H9 (cell line): ENCODE results near the gene BBIP1. TPM values are rescaled to one million over a fixed set of nuclear protein-coding genes. Genes with fewer than 3 reads are reported as not detected.

Source experiments
- DNase-seq: peaks from one replicate; pipeline ENCODE4 v3.0.0-alpha.2; 2017
- H2AFZ ChIP-seq: one replicate; pipeline ENCODE4 v1.6.1; 2013; ENCODE audit warnings: mild to moderate bottlenecking, low read length, control low read depth, moderate library complexity
- H2AK5ac ChIP-seq: 2 replicates; pipeline ENCODE4 v1.6.1; 2013; ENCODE audit warnings: low read length, control low read depth, mixed read lengths; ENCODE audit not compliant: insufficient read length
- H2BK120ac ChIP-seq: one replicate; pipeline ENCODE4 v1.6.1; 2013; ENCODE audit warnings: low read depth, mild to moderate bottlenecking, low read length, control low read depth, inconsistent platforms; ENCODE audit not compliant: poor library complexity, severe bottlenecking
- H2BK12ac ChIP-seq: 2 replicates; pipeline ENCODE4 v1.6.1; 2013; ENCODE audit warnings: low read length, control low read depth, mixed read lengths, low read depth; ENCODE audit not compliant: insufficient read length
- H2BK15ac ChIP-seq: 2 replicates; pipeline ENCODE4 v1.6.1; 2013; ENCODE audit warnings: low read depth, low read length, control low read depth
- H2BK20ac ChIP-seq: one replicate; pipeline ENCODE4 v1.6.1; 2013; ENCODE audit warnings: low read depth, mild to moderate bottlenecking, low read length, control low read depth, inconsistent platforms; ENCODE audit not compliant: poor library complexity, severe bottlenecking
- H2BK5ac ChIP-seq: 2 replicates; pipeline ENCODE4 v1.6.1; 2013; ENCODE audit warnings: low read length, control low read depth, mixed read lengths; ENCODE audit not compliant: insufficient read length
- H3K14ac ChIP-seq: 2 replicates; pipeline ENCODE4 v1.6.1; 2013; ENCODE audit warnings: low read length, control low read depth; ENCODE audit not compliant: insufficient read depth
- H3K18ac ChIP-seq: 2 replicates; pipeline ENCODE4 v1.6.1; 2013; ENCODE audit warnings: low read depth, mild to moderate bottlenecking, mixed read lengths, low read length, control low read depth; ENCODE audit not compliant: insufficient read length
- H3K23ac ChIP-seq: 2 replicates; pipeline ENCODE4 v1.6.1; 2013; ENCODE audit warnings: low read length, control low read depth, mixed read lengths, low read depth; ENCODE audit not compliant: insufficient read length
- H3K23me2 ChIP-seq: 2 replicates; pipeline ENCODE4 v1.6.1; 2013; ENCODE audit warnings: low read depth, mild to moderate bottlenecking, mixed read lengths, low read length, control low read depth; ENCODE audit not compliant: insufficient read length, poor library complexity, severe bottlenecking
- H3K27ac ChIP-seq: 2 replicates; pipeline ENCODE4 v1.5.1; 2013; ENCODE audit warnings: low read length, control low read depth, mixed read lengths, low read depth; ENCODE audit not compliant: insufficient read length
- H3K27me3 ChIP-seq: 2 replicates; pipeline ENCODE4 v1.6.1; 2013; ENCODE audit warnings: low read length, control low read depth, inconsistent platforms; ENCODE audit not compliant: insufficient read depth
- H3K4ac ChIP-seq: 2 replicates; pipeline ENCODE4 v1.6.1; 2013; ENCODE audit warnings: low read depth, mild to moderate bottlenecking, control low read depth, inconsistent platforms, low read length, moderate library complexity
- H3K4me1 ChIP-seq: 2 replicates; pipeline ENCODE4 v1.6.1; 2013; ENCODE audit warnings: low read length, control low read depth, inconsistent platforms; ENCODE audit not compliant: insufficient read depth
- H3K4me2 ChIP-seq: 2 replicates; pipeline ENCODE4 v1.6.1; 2013; ENCODE audit warnings: low read length, control low read depth, mixed read lengths; ENCODE audit not compliant: insufficient read length, insufficient read depth
- H3K56ac ChIP-seq: 2 replicates; pipeline ENCODE4 v1.6.1; 2013; ENCODE audit warnings: low read depth, mild to moderate bottlenecking, mixed read lengths, low read length, control low read depth; ENCODE audit not compliant: insufficient read length
- H3K79me1 ChIP-seq: 2 replicates; pipeline ENCODE4 v1.6.1; 2013; ENCODE audit warnings: low read depth, mild to moderate bottlenecking, moderate library complexity, low read length, control low read depth, inconsistent platforms; ENCODE audit not compliant: insufficient read depth, poor library complexity, severe bottlenecking
- H3K79me2 ChIP-seq: 2 replicates; pipeline ENCODE4 v1.6.1; 2013; ENCODE audit warnings: low read length, control low read depth, inconsistent platforms; ENCODE audit not compliant: insufficient read depth
- H3K9ac ChIP-seq: 2 replicates; pipeline ENCODE4 v1.6.1; 2013; ENCODE audit warnings: low read length, control low read depth, mixed read lengths; ENCODE audit not compliant: insufficient read length; ENCODE audit errors: extremely low read depth
- H3K9me3 ChIP-seq: one replicate; pipeline ENCODE4 v1.6.1; 2013; ENCODE audit warnings: low read depth, low read length, inconsistent platforms; ENCODE audit not compliant: control insufficient read depth
- H3T11ph ChIP-seq: one replicate; pipeline ENCODE4 v1.6.1; 2013; ENCODE audit warnings: mild to moderate bottlenecking, low read length, control low read depth, inconsistent platforms
- H4K20me1 ChIP-seq: one replicate; pipeline ENCODE4 v1.6.1; 2013; ENCODE audit not compliant: control insufficient read depth, insufficient read length, insufficient read depth
- H4K5ac ChIP-seq: 2 replicates; pipeline ENCODE4 v1.6.1; 2013; ENCODE audit warnings: low read depth, mild to moderate bottlenecking, mixed read lengths, low read length, control low read depth; ENCODE audit not compliant: insufficient read length
- H4K8ac ChIP-seq: replicated peaks from 2 replicates; pipeline ENCODE4 v1.6.1; 2013; ENCODE audit warnings: low read length, control low read depth, mixed read lengths, low read depth; ENCODE audit not compliant: insufficient read length
- H4K91ac ChIP-seq: 2 replicates; pipeline ENCODE4 v1.6.1; 2013; ENCODE audit warnings: low read depth, mild to moderate bottlenecking, moderate library complexity, mixed read lengths, low read length, control low read depth; ENCODE audit not compliant: insufficient read length
- H3K27ac Mint-ChIP-seq, 3 experiments: 2 replicates in 2 of 3; 3 replicates in 1 of 3; pipeline ENCODE4 v1.8.0; 2020 to 2021; ENCODE audit warnings: mixed read lengths in 3 of 3, mild to moderate bottlenecking in 1 of 3, moderate library complexity in 1 of 3
- H3K27me3 Mint-ChIP-seq: 2 replicates; pipeline ENCODE4 v1.8.0; 2021; ENCODE audit warnings: low read depth, mild to moderate bottlenecking, moderate library complexity, mixed read lengths
- H3K36me3 Mint-ChIP-seq, 3 experiments: 2 replicates in 2 of 3; 3 replicates in 1 of 3; pipeline ENCODE4 v1.8.0; 2020 to 2021; ENCODE audit warnings: low read depth in 3 of 3, mixed read lengths in 3 of 3; ENCODE audit not compliant: insufficient read depth in 1 of 3
- H3K4me1 Mint-ChIP-seq, 2 experiments: 2 replicates each; pipeline ENCODE4 v1.8.0; 2020; ENCODE audit warnings: mixed read lengths in 2 of 2
- H3K4me3 Mint-ChIP-seq, 2 experiments: 2 replicates in 1 of 2; 3 replicates in 1 of 2; pipeline ENCODE4 v1.8.0; 2020 to 2021; ENCODE audit warnings: mild to moderate bottlenecking in 2 of 2, mixed read lengths in 2 of 2, moderate library complexity in 1 of 2
- H3K9me3 Mint-ChIP-seq, 2 experiments: 2 replicates in 1 of 2; 3 replicates in 1 of 2; pipeline ENCODE4 v1.8.0; 2020; ENCODE audit warnings: mild to moderate bottlenecking in 2 of 2, mixed read lengths in 2 of 2, moderate library complexity in 1 of 2
- WGBS: extraction: QIAGEN DNeasy Blood & Tissue Kit; methylation state at CpG from one replicate; pipeline ENCODE4 v1.1.7; 2013; ENCODE audit warnings: missing lambda C conversion rate, low lambda C conversion rate, mixed read lengths; ENCODE audit not compliant: insufficient read length; ENCODE audit errors: extremely low coverage; 5-methylcytosine and 5-hydroxymethylcytosine counted together
- total RNA-seq: library from RNA; stranded (reverse); gene quantifications from 2 replicates; pipeline ENCODE4 v1.2.1, GENCODE V29; 2021
- TF ChIP-seq, protein P1 (sequence below): fragments of 200-600 bp; sonication (generic); conservative IDR thresholded peaks from 3 replicates; pipeline ENCODE4 v1.8.0; 2021; ENCODE audit warnings: antibody characterized with exemption, mild to moderate bottlenecking

The BBIP1 gene
- total RNA-seq, 1 experiment from 2014 or later, result 18.8 TPM

DNA sequence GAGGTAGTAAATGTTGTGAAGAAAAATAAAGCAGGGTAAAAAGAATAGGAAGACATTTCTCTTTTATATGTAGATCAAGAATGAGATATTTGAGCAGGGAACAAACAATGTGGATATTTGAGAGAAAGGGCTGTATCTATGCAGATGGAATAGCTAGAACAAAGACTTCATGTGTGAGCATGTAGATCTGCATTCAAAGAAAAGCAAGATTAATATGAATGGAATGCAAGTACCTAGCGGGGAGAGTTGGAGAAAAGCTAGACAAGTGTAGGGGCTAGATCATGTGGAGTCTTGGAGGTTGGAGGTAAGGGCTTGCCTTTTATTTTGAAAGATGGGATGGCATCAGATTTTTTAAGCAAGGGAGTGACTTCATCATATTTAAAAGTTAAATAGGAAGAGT lies 27.5 kb upstream of the BBIP1 start:
- no peak overlapping the region for H3K23ac ChIP-seq
- no peak overlapping the region for H2AFZ ChIP-seq
- H2BK120ac ChIP-seq, result no peak overlapping the region
- no peaks in the 10 kb centered on the region; the same call in 1 of the 2 replicates for H3K79me2 ChIP-seq
- no peak overlapping the region for H2BK15ac ChIP-seq
- peak overlapping the region in 1 of 3 experiments; percentile 2; a peak in 1 of 7 replicates for H3K27ac Mint-ChIP-seq
- no peak overlapping the region for H4K5ac ChIP-seq
- H3K18ac ChIP-seq, result no peak overlapping the region
- peaks cover 21 to 32% of the 10 kb centered on the region in 2 experiments for H3K4me1 Mint-ChIP-seq
- no peak overlapping the region for H3K4me2 ChIP-seq
- peaks cover 0 to 5% (median 5%) of the 10 kb centered on the region in 3 experiments; a peak in 3 of 7 replicates for H3K36me3 Mint-ChIP-seq
- no peak overlapping the region for H3K27ac ChIP-seq
- H3K9me3 Mint-ChIP-seq, result no peaks in the 10 kb centered on the region; a peak in 1 of 5 replicates
- no peak overlapping the region for H3K4ac ChIP-seq
- H3K14ac ChIP-seq, result no peak overlapping the region
- no peak overlapping the region for H3T11ph ChIP-seq
- H3K79me1 ChIP-seq, result no peaks in the 10 kb centered on the region
- H2BK12ac ChIP-seq, result no peak overlapping the region
- H2AK5ac ChIP-seq, result no peak overlapping the region
- H4K20me1 ChIP-seq, result no peaks in the 10 kb centered on the region
- no peak for DNase-seq
- no peaks in the 10 kb centered on the region for H3K9me3 ChIP-seq
- H3K4me3 Mint-ChIP-seq, result no peak overlapping the region
- H3K9ac ChIP-seq, result no peak overlapping the region
- H2BK5ac ChIP-seq, result no peak overlapping the region
- H3K27me3 ChIP-seq, result no peaks in the 10 kb centered on the region
- H2BK20ac ChIP-seq, result no peak overlapping the region
- WGBS, result no CpG with 5 or more reads among the region's 1 CpG
- no peaks in the 10 kb centered on the region for H3K27me3 Mint-ChIP-seq
- H3K56ac ChIP-seq, result no peak overlapping the region
- H3K23me2 ChIP-seq, result no peaks in the 10 kb centered on the region
- TF ChIP-seq, protein P1, sequence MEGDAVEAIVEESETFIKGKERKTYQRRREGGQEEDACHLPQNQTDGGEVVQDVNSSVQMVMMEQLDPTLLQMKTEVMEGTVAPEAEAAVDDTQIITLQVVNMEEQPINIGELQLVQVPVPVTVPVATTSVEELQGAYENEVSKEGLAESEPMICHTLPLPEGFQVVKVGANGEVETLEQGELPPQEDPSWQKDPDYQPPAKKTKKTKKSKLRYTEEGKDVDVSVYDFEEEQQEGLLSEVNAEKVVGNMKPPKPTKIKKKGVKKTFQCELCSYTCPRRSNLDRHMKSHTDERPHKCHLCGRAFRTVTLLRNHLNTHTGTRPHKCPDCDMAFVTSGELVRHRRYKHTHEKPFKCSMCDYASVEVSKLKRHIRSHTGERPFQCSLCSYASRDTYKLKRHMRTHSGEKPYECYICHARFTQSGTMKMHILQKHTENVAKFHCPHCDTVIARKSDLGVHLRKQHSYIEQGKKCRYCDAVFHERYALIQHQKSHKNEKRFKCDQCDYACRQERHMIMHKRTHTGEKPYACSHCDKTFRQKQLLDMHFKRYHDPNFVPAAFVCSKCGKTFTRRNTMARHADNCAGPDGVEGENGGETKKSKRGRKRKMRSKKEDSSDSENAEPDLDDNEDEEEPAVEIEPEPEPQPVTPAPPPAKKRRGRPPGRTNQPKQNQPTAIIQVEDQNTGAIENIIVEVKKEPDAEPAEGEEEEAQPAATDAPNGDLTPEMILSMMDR, result no peak
- H4K91ac ChIP-seq, result no peak overlapping the region
- H4K8ac ChIP-seq, result no peak overlapping the region
- H3K4me1 ChIP-seq, result peaks cover 5% of the 10 kb centered on the region
